GM18858 (cell line): ENCODE data around the gene SGCB.
"Not testable (repeated sequence)": the region's sequence is repeated elsewhere in the genome, so short reads cannot be mapped to it uniquely, and the experiment has no call there.

Experiments
- ATAC-seq: cut with Tn5 transposase; IDR thresholded peaks from one replicate; pipeline ENCODE4 v1.9.1; 2021; ENCODE audit not compliant: unreplicated experiment

The SGCB gene

GRCh38 chr4:52038103-52038912, at the start of gene SGCB:
SGCB (minus strand) TSS chr4:52038299; CDS start chr4:52038259, 40 bp downstream.
- ATAC-seq = peak; percentile 70

DNA sequence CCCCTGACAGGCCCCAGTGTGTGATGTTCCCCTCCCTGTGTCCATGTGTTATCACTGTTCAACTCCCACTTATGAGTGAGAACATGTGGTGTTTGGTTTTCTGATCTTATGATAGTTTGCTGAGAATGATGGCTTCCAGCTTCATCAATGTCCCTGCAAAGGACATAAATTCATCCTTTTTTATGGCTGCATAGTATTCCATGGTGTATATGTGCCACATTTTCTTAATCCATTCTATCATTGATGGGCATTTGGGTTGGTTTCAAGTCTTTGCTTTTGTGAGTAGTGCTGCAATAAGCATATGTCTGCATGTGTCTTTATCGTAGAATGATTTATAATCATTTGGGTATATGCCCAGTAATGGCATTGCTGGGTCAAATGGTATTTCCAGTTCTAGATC, 48.3 kb upstream of the SGCB start:
- ATAC-seq = not testable (repeated sequence)

DNA sequence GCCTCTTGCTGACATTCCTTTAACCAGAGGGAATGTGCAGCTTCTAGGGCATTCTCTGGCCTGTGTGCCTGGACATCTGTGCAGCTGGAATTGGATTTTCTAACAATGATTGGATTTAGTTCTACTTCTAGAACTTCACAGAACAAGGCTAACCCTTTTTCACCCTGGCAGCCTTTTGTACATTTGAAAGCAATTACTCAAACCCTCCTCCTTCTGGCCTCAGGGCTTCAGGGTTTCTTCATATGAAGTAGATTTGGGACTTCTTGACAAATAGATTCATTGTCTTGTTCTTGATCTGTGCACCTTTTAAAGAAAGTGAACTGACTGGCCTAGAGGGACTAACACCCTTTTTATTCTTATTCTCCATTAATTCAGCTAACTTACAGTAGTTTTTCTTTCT, 43.1 kb upstream of the SGCB start:
- ATAC-seq = no peak

- ATAC-seq = no peak
Observed at GRCh38 chr4:52079659-52080058, 41.6 kb upstream of the SGCB start.

DNA sequence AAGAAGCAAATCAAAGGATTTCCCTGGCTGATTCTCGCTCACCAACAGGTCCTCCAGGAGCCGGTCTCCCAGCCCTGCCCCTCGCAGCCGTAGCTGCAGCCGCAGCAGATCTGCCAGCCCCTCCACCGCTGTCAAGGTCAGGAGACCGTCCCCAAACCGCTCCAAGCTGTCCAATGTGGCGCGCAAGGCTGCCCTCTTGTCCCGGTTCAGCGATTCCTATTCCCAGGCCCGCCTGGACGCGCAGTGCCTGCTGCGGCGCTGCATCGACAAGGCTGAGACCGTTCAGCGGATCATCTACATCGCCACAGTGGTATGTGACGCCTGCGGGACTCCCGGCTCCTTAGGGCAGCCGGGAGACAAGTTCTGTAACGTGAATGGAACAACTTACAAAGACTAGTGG, 38.6 kb upstream of the SGCB start:
- ATAC-seq = no peak

GRCh38 chr4:52071791-52072546, 33.9 kb upstream of the SGCB start:
- no peak for ATAC-seq

DNA sequence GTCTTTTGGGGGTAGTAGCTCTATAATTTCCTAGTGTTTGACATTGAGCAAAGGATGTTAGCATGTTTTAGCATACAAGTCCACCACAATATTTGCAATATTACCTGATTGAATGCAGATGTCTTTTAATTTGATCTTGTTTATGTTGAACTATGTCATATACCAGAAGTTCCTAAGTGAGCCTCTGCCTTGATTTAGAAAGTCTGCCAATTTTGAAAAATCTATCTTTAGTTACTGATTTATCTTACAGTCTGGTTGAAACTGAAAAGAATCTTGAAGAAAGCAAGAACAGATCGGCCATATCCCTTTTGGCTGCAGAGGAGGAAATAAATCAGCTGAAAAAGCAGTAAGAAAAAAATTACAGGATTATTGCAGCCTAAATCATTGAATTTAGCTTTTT, 31.5 kb upstream of the SGCB start:
- ATAC-seq = no peak

GRCh38 chr4:52059372-52059771, 21.3 kb upstream of the SGCB start:
- ATAC-seq = no peak

DNA sequence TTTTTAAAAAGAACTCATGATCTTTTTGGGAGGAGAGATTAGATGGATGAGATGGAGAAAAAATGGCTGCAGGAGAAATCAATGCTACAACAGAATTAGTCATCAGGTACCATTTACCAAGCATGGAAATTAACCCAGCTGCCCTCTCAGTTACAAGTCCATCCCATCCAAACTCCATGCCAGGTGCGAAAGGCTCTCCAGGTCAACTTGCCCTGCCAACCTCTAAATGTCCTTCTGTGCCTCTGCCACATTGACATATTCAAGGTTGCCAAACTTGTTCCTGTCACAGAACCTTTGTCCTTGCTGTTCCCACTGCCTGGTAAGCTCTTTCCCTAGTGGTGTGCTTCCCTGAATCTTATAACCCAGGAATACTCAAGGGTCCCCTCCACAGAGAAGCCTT, 20.2 kb upstream of the SGCB start:
- ATAC-seq = no peak

DNA sequence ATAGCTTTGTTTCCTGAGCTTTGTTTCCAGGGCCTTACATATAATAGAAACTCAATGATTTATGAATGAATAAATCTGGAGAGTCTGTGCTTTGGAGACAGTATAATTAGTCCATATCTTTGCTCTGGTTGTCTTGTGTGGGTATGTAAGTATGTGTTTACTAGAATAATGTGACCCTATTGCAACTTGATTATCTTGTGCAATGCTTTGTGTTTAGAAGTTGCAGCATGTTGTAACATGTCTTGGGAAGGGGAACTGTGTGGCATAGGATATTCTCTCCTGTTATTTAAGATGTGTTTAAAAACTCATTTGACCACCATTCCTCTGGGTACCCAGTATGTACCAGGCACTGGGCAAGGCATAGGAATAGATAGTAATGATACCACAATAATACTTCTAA, 19.1 kb upstream of the SGCB start:
- no peak for ATAC-seq

- ATAC-seq = no peak
Observed at GRCh38 chr4:52054254-52054653, 16.2 kb upstream of the SGCB start.

GRCh38 chr4:52052475-52052780, 14.3 kb upstream of the SGCB start:
- peak; percentile 77 for ATAC-seq

DNA sequence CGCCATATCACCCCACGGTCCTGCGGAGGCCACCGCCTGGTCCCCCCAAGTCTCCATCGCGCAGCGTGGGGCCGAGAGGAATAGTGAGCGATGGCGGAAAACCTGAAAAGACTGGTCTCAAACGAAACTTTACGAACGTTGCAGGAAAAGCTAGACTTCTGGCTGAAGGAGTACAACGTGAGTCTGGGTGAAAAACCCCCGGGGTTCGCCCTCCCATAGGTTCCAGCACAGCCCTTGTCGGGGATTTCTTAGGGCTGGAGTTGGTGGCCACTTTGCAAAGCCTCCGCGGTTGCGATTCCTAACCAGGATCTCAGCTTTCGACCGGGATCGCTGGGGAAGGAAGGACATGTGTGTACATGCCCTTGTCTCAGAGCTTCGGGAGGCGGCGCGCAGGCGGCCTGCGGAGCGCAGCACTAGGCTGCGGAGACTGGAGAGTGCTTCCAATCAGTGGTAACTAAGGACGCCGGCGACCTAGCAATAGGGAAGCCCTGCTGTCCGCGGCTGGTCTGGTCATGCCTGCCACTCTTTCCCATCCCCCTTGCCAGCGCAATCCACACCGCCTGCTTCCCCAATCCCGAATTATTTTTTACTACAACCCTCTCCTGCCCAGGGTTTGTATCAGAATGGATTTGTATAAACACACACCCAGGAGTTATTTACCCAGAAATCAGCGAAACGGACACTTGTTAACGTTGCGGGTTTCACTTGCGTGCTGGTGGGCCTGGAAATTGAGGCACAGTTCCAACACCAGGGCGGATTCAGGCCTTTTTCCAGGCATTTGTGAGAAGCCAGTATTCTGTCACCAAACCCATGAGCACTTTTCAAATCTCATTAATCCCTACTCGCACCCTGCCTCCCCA, 13.7 kb upstream of the SGCB start:
- ATAC-seq = peak; percentile 41

GRCh38 chr4:52051213-52051614, 13.1 kb upstream of the SGCB start, which contains the start of gene SPATA18:
SPATA18 (plus strand) TSS chr4:52051304; CDS start chr4:52051705, 401 bp downstream.
- no peak for ATAC-seq

DNA sequence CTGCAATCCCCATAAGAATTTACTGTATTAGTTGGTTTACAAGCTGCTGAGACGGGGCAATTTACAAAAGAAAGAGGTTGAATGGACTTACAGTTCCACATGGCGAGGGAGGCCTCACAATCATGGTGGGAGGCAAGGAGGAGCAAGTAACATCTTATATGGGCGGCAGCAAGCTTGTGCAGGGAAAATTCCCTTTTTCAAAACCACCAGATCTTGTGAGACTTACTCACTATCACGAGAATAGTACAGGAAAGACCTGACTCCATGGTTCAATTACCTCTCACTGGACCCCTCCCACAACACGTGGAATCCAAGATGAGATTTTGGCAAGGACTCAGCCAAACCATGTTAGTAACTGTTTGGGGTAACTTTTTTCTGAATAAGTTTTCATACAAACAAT, 11.2 kb upstream of the SGCB start:
- no peak for ATAC-seq

DNA sequence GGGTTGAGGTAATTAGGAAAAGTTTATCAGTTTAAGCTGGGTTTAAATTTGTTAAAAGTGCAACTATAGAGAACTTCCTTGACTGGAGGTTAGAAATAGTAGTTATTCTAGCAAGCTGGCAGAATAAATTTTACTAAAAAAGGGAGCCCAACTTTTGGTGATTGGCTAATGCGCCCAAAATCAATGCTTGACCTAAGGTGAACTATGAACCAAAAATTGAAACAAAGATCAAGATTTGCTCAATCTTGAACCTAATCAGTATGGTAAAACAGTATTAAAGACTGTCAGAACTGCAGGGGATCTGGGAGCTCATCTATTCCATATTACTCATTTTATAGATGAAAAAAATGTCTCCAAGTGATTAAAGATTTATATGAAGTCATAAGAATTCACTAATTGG, 6.9 kb upstream of the SGCB start:
- ATAC-seq = no peak

DNA sequence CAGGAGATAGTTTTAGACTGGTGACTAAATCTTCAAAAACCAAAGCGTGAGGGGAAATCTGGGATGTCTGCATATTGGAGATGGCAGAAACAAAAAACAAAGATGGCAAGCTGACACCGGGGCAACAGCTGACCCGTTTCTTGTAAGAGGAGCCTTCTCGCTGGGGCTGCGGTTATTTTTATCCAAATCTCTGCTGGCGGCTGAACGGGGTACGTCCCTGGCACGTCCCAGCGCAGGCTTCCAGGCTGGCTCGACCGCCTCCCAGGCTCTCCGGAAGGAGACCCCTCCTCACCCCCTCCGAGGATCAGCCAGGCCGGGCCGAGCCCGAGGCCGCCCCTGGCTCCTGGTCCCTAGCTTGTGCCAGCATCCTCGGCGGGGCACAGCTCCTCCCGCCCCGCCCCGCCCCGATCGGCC, 403 bp downstream of the SGCB start:
- peak; percentile 40 for ATAC-seq

- ATAC-seq = no peak
Observed at GRCh38 chr4:52036886-52037530, 1.1 kb downstream of the SGCB start.

DNA sequence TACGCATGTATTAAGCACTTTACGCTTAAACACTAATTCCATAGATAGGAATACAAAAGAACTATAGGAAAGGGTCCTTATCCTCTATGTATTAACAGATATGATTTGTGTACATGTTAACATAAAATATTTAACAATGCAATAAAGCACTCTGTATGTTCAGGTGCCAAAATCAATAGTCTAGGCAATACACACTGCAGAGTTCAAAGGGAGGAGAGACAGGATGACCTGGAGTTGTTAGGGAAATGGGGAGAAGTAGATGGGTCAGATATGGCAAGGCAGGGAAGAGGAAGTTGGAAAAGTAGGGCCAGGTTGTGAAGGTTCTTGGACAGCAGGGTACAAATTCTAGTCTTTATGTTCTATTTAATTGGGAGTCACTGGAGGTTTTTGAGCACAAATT, 2.9 kb downstream of the SGCB start:
- ATAC-seq = no peak

- no peak for ATAC-seq
Observed at GRCh38 chr4:52032005-52032404, 6.1 kb downstream of the SGCB start.

DNA sequence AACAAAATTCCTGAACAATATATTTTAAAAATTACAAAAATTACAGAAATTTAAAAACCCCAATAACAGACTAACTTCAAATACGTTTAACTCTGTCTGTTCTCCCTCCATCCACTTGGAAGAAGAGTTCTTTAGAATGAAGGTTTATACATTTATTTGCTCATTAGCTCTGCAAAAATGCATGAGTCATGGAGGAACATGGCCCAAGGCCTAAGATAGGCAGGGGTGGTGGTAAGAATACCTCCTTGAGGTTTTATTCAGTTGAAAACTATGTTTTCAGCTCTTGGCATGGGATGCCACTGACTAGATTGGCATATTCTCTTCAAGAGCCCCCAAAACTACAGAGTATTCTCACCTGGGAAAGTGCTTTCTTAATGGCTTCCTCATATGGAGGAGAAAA, 9.1 kb downstream of the SGCB start:
- ATAC-seq = no peak
